ENCODE results near the gene DHX40. TPM values are rescaled to one million over a fixed set of nuclear protein-coding genes. Genes with fewer than 3 reads are reported as not detected.

The DHX40 gene
- 54.5 and 74.8 TPM in 2 replicates for total RNA-seq

GRCh38 chr17:59565171-59565958 lies at the start of gene DHX40:
DHX40 (plus strand) TSS chr17:59565610; CDS start chr17:59565672, 62 bp downstream.

GRCh38 chr17:59619298-59620063 lies 54.1 kb downstream of the DHX40 start, which contains the start of gene CLTC:
CLTC (plus strand) TSS chr17:59619895; CDS start chr17:59620132, 237 bp downstream.

Other genes with a start within 250 kb of the DHX40 start
- gene YPEL2, start 234.0 kb upstream of the DHX40 start, total RNA-seq: 10.0 and 19.0 TPM in 2 replicates
- 641 and 956 TPM in 2 replicates for gene CLTC, start 54.3 kb downstream of the DHX40 start, total RNA-seq
- gene PTRH2, start 141.8 kb downstream of the DHX40 start, total RNA-seq: 16.9 and 24.2 TPM in 2 replicates
- 198 and 313 TPM in 2 replicates for gene VMP1, start 142.0 kb downstream of the DHX40 start, total RNA-seq

Data from smooth muscle cell of the umbilical artery (primary cell).